Transverse colon (tissue), 4 donors: ENCODE results near the gene FAF2.

Experiments
- CTCF ChIP-seq, 5 experiments: fragments of 200-600 bp in 3 of 5; fragments of 450-650 bp in 2 of 5; sonication (generic) in 3 of 5; IDR thresholded peaks; 1 replicate in 2 of 5; 2 replicates in 3 of 5; pipeline ENCODE4 v1.5.1; 2016 to 2017; ENCODE audit warnings: antibody characterized with exemption in 5 of 5, inconsistent platforms in 3 of 5, mild to moderate bottlenecking in 2 of 5, moderate library complexity in 1 of 5
- EP300 ChIP-seq: sonication (generic); formaldehyde crosslinking; IDR thresholded peaks from one replicate; pipeline ENCODE4 v1.6.1; 2017; ENCODE audit warnings: antibody characterized with exemption, low read depth
- POLR2A ChIP-seq: fragments of 450-650 bp; IDR thresholded peaks from one replicate; pipeline ENCODE4 v1.6.1; 2016; ENCODE audit warnings: antibody characterized with exemption, mild to moderate bottlenecking, moderate library complexity
- POLR2AphosphoS5 ChIP-seq, 3 donors: sonication (generic); formaldehyde crosslinking; IDR thresholded peaks; one replicate each; pipeline ENCODE4 v1.6.1; 2016; ENCODE audit warnings: antibody characterized with exemption in 3 of 3

GRCh38 chr5:176454724-176455394, 6.7 kb downstream of the FAF2 start:
- TF ChIP-seq CTCF (IDR thresholded peaks at IDR 0.05) (no peak), POLR2AphosphoS5 (IDR thresholded peaks at IDR 0.05) (no peak), EP300 (no peak), POLR2A (no peak)
